ENCODE results near the gene NFE2L2. TPM values are rescaled to one million over a fixed set of nuclear protein-coding genes. Genes with fewer than 3 reads are reported as not detected.
"Not testable (repeated sequence)": the region's sequence is repeated elsewhere in the genome, so short reads cannot be mapped to it uniquely, and the experiment has no call there.

NFE2L2 gene
- total RNA-seq, 6 donors from 2014 or later, result 52.4 to 174 (median 94.4) TPM

DNA sequence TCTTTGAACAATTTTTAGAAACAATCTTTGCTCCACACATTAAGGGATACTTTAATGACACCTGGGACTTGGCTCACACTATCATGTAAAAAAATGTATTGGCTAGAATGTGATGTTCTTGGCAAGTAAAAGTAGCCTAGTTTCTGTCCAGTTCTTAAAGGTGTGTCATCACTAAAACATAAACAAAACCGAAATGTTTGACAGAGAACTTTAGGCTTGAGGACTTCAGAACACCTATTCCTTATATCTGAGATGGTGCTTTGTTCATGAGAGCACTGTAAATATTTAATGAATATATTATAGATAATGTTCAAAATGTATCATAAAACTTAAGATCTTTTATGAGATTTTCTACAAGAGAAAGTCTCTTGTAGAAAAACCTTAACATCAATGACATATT lies 71.7 kb downstream of the NFE2L2 start:
- no peaks in the 10 kb centered on the region for H3K4me1 ChIP-seq
- DNase-seq (no peak), ATAC-seq (ENCODE audit: low FRiP score in 2 of 2) (no peak)
- no peaks in the 10 kb centered on the region for H3K36me3 ChIP-seq
- no peak overlapping the region for H3K27ac ChIP-seq
- no peak for TF ChIP-seq POLR2A (IDR thresholded peaks at IDR 0.05)
- TF ChIP-seq POLR2AphosphoS5 (IDR thresholded peaks at IDR 0.05), result no peak
- TF ChIP-seq, protein P1, sequence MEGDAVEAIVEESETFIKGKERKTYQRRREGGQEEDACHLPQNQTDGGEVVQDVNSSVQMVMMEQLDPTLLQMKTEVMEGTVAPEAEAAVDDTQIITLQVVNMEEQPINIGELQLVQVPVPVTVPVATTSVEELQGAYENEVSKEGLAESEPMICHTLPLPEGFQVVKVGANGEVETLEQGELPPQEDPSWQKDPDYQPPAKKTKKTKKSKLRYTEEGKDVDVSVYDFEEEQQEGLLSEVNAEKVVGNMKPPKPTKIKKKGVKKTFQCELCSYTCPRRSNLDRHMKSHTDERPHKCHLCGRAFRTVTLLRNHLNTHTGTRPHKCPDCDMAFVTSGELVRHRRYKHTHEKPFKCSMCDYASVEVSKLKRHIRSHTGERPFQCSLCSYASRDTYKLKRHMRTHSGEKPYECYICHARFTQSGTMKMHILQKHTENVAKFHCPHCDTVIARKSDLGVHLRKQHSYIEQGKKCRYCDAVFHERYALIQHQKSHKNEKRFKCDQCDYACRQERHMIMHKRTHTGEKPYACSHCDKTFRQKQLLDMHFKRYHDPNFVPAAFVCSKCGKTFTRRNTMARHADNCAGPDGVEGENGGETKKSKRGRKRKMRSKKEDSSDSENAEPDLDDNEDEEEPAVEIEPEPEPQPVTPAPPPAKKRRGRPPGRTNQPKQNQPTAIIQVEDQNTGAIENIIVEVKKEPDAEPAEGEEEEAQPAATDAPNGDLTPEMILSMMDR (IDR thresholded peaks at IDR 0.05), result no peak
- no peak for TF ChIP-seq EP300 (IDR thresholded peaks at IDR 0.05)
- WGBS, 2 donors, result 76 to 84% methylated on average over 1 of the region's 1 CpG
- no peaks in the 10 kb centered on the region for H3K27me3 ChIP-seq
- H3K9me3 ChIP-seq, result no peaks in the 10 kb centered on the region
- H3K4me3 ChIP-seq, result no peak overlapping the region

GRCh38 chr2:177190941-177191340 lies 73.6 kb downstream of the NFE2L2 start:
- DNase-seq (no peak), ATAC-seq (ENCODE audit: low FRiP score in 2 of 2) (no peak)
- 82 to 94% methylated on average over 1 of the region's 1 CpG for WGBS, 2 donors
- H3K27me3 ChIP-seq, result no peaks in the 10 kb centered on the region
- no peaks in the 10 kb centered on the region for H3K4me1 ChIP-seq
- no peak overlapping the region for H3K4me3 ChIP-seq
- H3K27ac ChIP-seq, result no peak overlapping the region
- no peaks in the 10 kb centered on the region for H3K9me3 ChIP-seq
- H3K36me3 ChIP-seq, result no peaks in the 10 kb centered on the region
- TF ChIP-seq EP300 (IDR thresholded peaks at IDR 0.05), result no peak
- TF ChIP-seq, protein P1 (IDR thresholded peaks at IDR 0.05), result no peak
- TF ChIP-seq POLR2A (IDR thresholded peaks at IDR 0.05), result no peak
- TF ChIP-seq POLR2AphosphoS5 (IDR thresholded peaks at IDR 0.05), result no peak

DNA sequence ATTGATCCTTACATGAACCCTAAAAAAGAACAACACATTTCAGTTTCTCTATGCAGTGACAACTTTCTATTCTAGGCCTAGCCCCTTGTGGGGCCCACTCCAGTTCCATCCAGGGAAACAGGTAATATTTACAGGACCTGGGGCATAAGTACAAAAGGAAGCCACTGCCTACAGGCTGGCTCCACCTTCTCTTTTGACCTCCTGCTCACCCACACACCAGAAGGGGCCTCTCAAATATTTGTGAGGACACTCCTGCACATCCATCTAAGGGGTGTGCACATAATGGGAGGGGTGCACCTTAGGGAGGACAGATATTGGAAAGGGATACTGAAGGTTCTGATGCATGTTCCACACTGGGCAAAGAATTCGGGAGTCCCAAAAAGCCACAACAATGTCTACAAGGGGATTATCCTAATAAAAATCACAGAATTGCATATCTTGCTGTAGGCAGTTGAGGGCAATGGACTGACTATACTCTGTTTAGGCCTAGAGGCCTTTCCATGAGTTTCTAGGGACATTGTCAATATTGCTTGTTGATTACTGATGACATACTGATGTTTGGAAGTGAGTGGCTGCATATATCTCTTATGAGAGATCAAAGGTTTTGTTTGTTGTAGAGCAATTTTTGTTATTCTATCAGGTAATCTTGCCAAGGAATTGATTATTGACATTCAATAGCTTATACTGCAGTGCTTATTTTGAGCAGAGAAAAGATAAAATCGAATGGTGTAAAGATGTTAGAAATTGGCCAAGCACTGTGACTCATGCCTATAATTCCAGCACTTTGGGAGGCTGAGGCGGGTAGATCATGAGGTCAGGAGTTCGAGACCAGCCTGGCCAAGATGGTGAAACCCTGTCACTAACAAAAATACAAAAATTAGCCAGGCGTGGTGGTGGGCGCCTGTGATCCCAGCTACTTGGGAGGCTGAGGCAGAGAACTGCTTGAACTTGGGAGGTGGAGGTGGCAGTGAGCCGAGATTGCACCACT lies 75.8 kb downstream of the NFE2L2 start:
- 96 to 97% methylated on average over 7 of the region's 7 CpGs for WGBS, 2 donors

DNA sequence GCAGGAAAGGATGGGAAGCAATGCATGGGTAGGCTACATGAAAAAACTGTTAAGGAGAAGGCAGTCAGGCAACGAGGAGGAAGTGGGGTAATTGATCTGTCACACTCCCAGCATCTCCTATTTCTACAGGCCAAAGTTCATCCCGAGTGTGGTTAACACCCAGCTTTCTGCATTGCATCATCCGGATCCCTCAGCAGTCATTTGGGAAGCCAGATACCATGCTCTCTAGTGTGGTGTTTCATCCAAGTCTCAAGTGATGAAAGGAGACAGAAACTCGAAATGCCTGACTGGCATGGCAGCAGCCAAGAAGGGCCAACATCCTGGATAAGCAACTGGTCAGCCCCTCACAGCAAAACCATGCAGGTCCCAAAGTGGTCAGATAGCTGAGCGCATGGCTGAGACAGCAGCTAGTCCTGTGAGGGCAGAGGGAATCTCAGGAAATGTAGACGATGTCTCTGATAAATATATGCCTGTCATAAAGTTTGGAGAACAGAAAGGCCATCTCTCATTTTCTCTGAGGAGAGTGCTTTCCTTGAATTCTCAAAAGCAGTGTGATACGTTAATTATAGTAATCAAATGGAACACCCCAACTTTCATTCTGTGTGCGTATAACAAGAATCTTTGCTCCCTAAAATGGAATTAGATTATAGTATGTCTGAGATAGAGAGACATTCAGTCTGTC lies 76.8 kb downstream of the NFE2L2 start:
- no peak for ATAC-seq (ENCODE audit: low FRiP score in 2 of 2)
- no peak overlapping the region for H3K27ac ChIP-seq
- no peaks in the 10 kb centered on the region for H3K4me1 ChIP-seq
- H3K4me3 ChIP-seq, result no peak overlapping the region
- H3K36me3 ChIP-seq, result no peaks in the 10 kb centered on the region
- H3K9me3 ChIP-seq, result no peaks in the 10 kb centered on the region
- no peak for DNase-seq
- no peak for TF ChIP-seq EP300 (IDR thresholded peaks at IDR 0.05)
- TF ChIP-seq POLR2AphosphoS5 (IDR thresholded peaks at IDR 0.05), result no peak
- no peak for TF ChIP-seq POLR2A (IDR thresholded peaks at IDR 0.05)
- TF ChIP-seq, protein P1 (IDR thresholded peaks at IDR 0.05), result no peak
- WGBS, 2 donors, result 65 to 66% methylated on average over 8 of the region's 8 CpGs
- H3K27me3 ChIP-seq, result no peaks in the 10 kb centered on the region

More for the DNA sequence above, 75.8 kb downstream of the NFE2L2 start:
- Histone ChIP-seq H3K4me3 (no peak overlapping the region), H3K27me3 (no peaks in the 10 kb centered on the region), H3K4me1 (no peaks in the 10 kb centered on the region), H3K36me3 (no peaks in the 10 kb centered on the region), H3K27ac (no peak overlapping the region), H3K9me3 (no peaks in the 10 kb centered on the region)
- DNase-seq (no peak), ATAC-seq (ENCODE audit: low FRiP score in 2 of 2) (no peak)
- TF ChIP-seq, protein P1 (IDR thresholded peaks at IDR 0.05), result no peak
- TF ChIP-seq EP300 (IDR thresholded peaks at IDR 0.05) (no peak), POLR2AphosphoS5 (IDR thresholded peaks at IDR 0.05) (no peak), POLR2A (IDR thresholded peaks at IDR 0.05) (no peak)

DNA sequence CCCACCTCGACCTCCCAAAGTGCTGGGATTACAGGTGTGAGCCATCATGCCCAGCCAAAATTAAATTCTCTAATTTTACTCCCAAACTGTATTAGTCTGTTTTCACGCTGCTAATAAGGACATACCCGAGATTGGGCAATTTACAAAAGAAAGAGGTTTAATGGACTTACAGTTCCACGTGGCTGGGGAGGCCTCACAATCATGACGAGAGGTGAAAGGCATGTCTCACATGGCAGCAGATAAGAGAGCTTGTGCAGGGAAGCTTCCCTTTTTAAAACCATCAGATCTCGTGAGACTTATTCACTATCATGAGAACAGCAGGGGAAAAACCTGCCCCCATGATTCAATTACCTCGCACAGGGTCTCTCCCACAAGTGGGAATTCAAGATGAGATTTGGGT lies 78.5 kb downstream of the NFE2L2 start:
- H3K27me3 ChIP-seq; H3K36me3 ChIP-seq; H3K9me3 ChIP-seq; DNase-seq; H3K27ac ChIP-seq; H3K4me3 ChIP-seq; ATAC-seq (ENCODE audit: low FRiP score in 2 of 2); H3K4me1 ChIP-seq: not testable (repeated sequence)
- 75 to 83% methylated on average over 7 of the region's 7 CpGs for WGBS, 2 donors

Data from upper lobe of left lung (tissue), 6 donors.